Iris pigment epithelial cell (primary cell): ENCODE data around the gene SLC10A3.
A peak's percentile ranks its signal among the peaks of the same experiment; 100 is the strongest.
"Not testable (repeated sequence)": the region's sequence is repeated elsewhere in the genome, so short reads cannot be mapped to it uniquely, and the experiment has no call there.

Experiments
- DNase-seq: peaks from one replicate; pipeline ENCODE4 v3.0.0-alpha.2; 2011; ENCODE audit warnings: low read depth

SLC10A3 gene

GRCh38 chrX:154508384-154508745 is 17.9 kb upstream of the SLC10A3 start:
- DNase-seq = no peak

DNA sequence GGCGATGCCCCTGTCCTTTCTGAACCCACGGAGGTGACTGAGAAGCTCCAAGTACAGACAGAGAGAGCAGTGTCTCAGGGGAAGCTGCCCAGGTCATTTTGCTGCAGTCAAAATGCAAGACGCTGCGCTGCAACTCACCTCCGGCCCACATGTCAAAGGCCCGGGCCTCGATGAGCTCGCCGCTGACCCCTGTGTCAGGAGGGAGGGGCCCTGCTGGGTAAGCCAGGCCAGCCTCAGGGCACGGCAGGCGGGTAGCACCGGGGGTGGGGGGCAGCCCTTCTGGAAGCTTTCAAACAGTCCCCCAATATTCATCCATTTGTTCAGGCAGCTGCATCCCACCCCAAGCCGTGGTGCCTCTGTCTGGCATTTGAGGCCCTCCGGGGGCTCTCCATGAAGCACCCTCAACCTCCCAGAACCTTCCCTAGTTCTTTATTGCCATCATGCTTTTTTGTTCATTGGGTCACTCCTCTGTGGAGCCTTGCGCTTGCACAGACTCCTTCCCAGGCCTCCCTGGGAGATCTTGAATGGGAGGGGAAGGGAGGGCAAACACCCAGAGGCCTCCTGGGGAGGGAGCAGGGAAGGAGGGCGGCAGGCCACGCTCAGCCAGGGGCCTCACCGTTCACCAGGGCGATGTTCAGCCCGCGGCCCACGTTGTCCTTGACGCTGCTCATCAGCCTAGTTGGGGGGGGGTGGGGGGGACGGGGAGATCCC is 17.4 kb upstream of the SLC10A3 start:
- DNase-seq = no peak

DNA sequence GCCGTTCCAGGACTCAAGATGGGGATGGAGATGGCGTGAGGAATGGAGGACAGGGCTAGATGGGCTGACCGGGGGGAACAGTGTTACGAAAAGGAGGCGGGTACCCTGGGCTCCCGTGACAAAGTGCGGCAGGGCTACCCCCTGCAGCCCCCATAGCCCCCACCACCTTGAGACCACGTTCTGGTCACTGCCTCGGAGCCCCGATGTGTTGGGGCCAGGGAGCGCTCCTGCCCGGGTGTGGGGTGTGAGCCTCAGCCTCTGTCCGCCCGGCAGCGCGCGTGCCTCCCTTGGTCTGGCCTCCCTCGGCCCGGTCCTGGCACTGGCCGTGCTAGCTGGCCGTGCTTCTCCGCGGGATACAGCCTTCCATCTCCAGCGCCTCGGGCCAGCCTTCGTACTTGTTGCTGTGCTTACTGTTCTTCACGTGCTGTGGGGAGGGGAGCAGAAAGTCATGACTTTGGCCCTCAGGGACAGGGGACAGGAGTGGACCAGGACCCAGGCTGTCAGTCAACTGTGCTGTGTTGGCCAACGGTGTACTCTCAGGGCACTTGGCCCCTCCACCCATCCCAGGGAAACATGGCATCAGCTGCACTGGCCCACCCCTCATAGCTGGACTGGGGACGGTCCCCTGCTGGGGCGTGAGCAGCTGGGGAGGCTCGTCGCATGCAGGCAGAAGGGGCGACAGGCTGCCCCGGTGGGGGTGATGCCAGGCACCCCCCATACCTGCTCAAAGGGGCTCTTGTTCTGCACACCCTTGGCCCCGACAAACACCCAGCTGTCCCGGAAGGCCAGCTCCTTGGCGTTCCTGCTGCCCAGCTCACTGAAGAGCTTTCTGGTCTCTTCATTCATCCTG is 16.3 kb upstream of the SLC10A3 start:
- no peak for DNase-seq

- DNase-seq = peak; percentile 68
These were observed 15.3 kb upstream of the SLC10A3 start for GRCh38 chrX:154505734-154506133.

DNA sequence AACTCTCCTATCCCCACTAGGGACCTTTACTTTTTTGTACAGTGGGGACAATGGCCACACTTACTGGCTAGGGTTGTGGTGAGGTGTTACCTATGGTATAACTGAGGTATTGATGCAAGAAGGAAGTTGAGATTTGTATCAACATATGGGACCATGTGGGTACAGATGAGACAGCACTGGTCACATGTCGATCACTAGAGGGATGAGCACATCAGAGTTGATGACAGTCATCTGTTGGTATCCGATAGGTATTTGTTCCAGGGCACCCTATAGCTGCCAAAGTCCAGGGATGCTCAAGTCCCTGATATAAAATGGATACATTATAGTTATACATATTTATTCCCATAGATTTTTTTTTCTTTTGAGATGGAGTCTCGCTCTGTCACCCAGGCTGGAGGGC is 12.6 kb upstream of the SLC10A3 start:
- no peak for DNase-seq

- no peak for DNase-seq
These were observed 11.7 kb upstream of the SLC10A3 start for GRCh38 chrX:154502098-154502497.

DNA sequence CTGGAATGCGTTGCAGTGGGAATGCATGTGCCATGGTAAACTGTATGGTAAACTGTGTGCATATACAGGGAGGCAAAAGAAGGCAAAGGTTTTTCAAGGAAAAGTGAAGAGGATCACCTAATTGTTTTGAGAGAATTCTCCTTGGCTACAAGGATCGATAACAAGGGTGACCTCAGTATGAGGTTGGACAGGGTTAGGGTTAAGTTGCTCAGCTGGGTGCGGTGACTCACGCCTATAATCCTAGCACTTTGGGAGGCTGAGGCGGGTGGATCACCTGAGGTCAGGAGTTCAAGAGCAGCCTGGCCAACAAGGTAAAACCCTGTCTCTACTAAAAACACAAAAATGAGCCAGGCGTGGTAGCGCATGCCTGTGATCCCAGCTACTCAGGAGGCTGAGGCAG is 11.0 kb upstream of the SLC10A3 start:
- DNase-seq = not testable (repeated sequence)

GRCh38 chrX:154496591-154497137 is 6.2 kb upstream of the SLC10A3 start:
- DNase-seq = not testable (repeated sequence)

- DNase-seq = no peak
These were observed 5.1 kb upstream of the SLC10A3 start for GRCh38 chrX:154495472-154495922.

GRCh38 chrX:154494715-154495114 is 4.3 kb upstream of the SLC10A3 start:
- DNase-seq = no peak

DNA sequence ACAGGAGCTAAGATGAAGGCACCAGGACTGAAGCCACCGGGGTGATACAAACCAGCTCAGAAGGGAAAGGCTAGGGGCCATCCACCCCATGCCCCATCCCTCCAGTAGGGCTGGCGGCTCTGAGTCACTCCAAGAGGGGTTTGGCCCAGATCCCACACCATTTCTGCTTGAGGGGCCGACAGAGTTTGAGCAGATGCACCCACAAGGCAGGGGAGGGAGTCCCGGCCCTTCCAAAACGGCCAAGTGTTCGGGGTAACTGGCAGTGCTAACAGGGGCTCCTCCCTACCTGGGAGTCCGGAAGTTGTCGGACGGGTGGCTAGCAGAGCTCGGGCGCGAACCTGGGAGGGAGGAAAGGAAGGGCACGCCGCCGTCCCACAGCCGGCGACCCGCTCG is 412 bp downstream of the SLC10A3 start:
- peak; percentile 39 for DNase-seq

DNA sequence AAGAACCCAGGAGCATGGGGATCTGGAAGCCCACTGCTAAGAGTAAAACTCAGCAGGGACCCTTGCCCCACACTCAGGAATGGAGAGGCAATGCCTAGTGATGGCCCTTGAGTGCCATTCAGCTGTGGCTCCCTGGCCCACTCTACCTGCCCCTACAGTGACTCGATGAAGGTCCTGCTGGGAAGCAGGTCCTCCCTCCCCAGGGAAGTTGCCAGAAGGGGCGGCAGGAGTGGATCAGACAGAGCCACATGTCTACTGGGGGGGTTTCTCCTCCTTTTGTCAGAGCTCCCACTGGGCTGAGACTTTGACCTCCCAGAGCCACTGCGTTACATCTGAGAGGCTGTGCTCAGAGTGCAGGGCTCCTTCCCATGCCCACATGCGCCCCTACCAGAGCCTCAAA is 1.2 kb downstream of the SLC10A3 start:
- no peak for DNase-seq

DNA sequence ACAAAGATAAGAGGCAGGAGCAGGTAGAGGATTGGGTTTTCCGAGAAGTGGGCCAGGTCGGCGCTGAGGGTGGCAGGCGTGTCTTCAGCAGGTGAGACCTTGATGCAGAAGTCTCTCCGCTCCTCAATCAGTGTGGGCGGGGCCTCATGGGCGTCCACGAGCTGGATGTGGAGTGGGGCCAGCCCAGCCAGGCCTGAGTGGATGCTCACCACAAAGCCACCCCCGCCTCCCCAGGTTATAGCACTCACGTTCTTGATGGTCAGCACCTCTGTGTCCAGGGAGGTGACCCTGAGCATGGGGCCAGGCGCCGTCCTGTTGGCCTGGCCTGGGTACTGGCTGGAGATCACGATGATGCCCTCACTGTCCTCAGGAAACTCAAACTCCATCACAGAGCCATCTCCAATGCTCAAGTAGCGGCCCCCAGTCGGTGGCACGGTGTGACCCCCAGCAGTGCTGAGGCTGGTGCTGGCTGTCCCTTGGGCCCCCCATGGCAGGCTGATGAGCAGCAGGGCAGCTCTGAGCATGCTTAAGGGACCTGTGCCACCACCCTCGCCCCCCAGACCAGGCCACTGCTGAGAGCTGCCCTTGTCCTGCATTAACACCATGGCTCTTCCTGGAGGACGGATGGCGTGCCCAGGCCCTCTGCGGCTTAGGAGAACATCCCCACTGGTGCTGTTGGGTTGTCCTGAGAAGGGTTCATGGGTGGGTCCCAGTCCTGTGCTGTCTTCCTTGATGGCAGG is 1.9 kb downstream of the SLC10A3 start:
- no peak for DNase-seq

- no peak for DNase-seq
These were observed 2.7 kb downstream of the SLC10A3 start for GRCh38 chrX:154487518-154488290.

GRCh38 chrX:154486396-154487207 is 3.8 kb downstream of the SLC10A3 start, which contains the start of gene UBL4A:
UBL4A (minus strand) TSS chrX:154486615; CDS start chrX:154486584, 31 bp downstream.
- DNase-seq = peak; percentile 44

GRCh38 chrX:154486052-154486395 is 4.4 kb downstream of the SLC10A3 start:
- no peak for DNase-seq

DNA sequence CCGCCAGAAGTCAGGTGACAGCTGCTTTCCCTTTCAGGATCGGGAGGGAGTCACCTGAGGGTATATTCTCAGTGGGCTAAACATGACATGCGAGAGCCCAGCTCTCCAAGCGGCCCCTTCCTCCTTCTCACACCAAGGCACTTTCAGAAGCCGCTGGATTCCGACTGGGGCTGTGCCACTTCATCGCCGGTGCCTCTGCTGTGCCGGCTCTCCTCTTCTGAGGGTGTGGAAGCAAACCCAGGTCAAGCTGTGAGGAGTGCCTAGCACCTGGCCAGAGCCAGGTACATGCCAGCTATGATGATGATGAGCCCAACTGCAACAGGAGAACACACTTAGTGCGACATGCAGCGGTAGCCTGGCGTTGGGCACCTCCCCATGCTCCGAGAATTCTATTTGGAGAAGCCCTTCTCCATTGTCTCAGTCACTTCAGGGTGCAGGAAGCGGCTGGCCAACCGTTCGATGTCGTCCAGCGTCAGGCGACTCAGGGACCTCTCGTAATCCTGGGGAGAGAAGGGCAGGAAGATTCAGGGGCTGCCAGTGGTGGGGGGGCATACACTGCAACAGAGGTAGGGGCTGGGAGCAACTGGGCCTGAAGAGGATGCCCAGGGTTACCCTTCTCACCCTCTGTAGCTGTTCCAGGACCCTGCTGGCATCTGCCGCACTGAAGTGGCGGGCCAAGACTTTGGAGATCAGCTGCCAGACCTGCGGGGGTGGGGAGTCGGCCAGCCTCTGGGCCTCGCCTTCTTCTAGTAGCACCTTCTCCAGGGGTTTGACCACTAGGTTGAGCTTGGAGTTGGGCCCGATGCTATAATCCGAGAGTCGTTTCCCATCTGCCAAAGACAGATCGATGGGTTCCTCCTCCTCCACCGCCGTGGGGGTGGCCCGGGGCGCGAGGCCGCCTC is 5.0 kb downstream of the SLC10A3 start:
- no peak for DNase-seq

DNA sequence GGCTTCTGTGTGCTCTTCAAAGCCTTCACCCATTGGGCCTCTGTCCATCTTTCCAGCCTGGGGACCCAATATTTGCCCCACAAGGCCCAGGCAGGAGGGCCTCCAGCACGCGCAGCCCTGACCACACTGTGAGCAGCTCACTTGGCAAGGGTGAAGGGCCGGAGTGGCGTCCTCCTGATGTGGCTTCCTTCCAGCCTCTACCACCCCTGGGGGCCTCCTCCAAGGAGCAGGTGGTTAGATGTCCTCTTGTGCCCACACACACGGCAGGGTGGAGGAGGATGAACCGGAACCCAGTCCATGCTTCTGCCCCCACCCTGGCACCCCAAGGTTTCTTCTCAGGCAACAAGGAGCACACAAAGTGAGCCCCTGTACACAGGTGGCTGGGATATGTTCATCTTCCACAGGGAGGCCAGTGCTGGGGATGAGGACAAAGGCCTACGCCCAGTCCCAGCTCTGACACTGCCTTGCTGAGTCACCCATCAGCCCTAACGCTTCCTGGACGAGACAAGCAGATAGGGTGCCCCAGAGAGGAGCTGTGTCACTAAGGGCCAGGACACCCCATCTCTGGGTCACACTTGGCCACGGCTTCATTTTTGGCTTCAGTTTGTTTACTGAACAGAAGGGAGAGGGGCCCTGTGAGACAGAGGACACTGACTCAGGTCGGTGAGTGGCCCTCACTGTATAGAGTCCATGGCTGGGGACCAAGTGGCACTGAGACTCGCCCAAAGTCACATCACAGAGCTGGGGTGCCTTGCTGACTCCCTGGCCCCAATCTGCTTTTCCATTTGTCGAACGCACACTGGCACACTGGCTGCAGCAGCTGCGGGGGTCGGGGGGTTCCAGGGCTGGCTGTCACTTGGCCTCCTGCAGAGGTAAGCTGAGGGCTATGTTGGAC is 5.9 kb downstream of the SLC10A3 start:
- no peak for DNase-seq

DNA sequence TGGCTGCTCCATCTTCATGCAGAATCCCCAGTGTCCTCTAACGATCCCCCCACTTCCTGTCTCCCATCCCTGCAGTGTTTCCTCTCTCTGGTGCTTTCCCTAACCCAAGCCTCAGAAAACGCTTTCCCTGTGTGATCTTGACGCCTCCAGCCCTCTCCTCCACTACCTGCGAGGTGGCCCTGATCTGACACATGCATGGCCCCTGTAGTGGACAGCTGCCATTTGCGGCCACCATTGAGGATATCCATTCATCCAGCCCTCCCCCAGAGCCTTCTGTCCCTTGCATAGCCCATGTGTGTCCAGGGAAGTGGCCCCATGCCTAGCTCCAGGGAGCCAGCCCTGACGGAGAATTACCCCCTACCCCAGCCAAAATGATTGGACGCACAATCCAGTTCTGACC is 7.1 kb downstream of the SLC10A3 start:
- DNase-seq = no peak
